HCT116 (cell line): ENCODE data around the gene ABTB2. TPM values are rescaled to one million over a fixed set of nuclear protein-coding genes. Genes with fewer than 3 reads are reported as not detected.

Experiments
- ATAC-seq: fragments of 200-7000 bp; cut with Tn5 transposase; 2 replicates; pipeline ENCODE4 v1.9.1; 2020; ENCODE audit warnings: mild to moderate bottlenecking, moderate library complexity
- BruUV-seq: library from RNA; stranded (reverse); fragments of 400-500 nt; replicated peaks from 2 replicates; lab custom pipeline; 2021; lab: Mats Ljungman, UMichigan
- CTCF ChIA-PET: fragments of 300-600 bp; sonication (Branson Sonifier 250); formaldehyde crosslinking; loops from one replicate; lab custom pipeline; 2021; ENCODE audit warnings: antibody characterized with exemption; lab: Charles Lee
- POLR2A ChIA-PET: fragments of 300-600, 350-600 bp; sonication (Branson Sonifier 250); formaldehyde crosslinking; loops from one replicate; lab custom pipeline; 2021; ENCODE audit warnings: antibody characterized with exemption; lab: Charles Lee
- RAD21 ChIA-PET, 2 experiments: fragments of 300-600 bp; sonication (Branson Sonifier 250); formaldehyde crosslinking; loops; one replicate each; lab custom pipeline; 2023; ENCODE audit warnings: low total read pairs in 2 of 2; ENCODE audit not compliant: uncharacterized antibody in 2 of 2, unreplicated experiment in 2 of 2, low non-redundant PET in 1 of 2; lab: Charles Lee
- DNase-seq: peaks from one replicate; pipeline ENCODE4 v3.0.0-alpha.2; 2010; ENCODE audit warnings: low read depth, low spot score
- H2AFZ ChIP-seq: fragments of 200-600 bp; shearing (Covaris generic), sonication (generic); 2 replicates; pipeline ENCODE4 v1.6.1; 2017; ENCODE audit warnings: low read depth, mixed run types, mixed read lengths, antibody characterized with exemption, low read length; ENCODE audit not compliant: poor library complexity, severe bottlenecking
- H3K27ac ChIP-seq: 2 replicates; pipeline ENCODE4 v1.5.1; 2012; ENCODE audit warnings: low read depth, low read length
- H3K27me3 ChIP-seq: fragments of 200-600 bp; sonication (generic); 2 replicates; pipeline ENCODE4 v1.6.1; 2016; ENCODE audit warnings: mixed run types, low read length, mixed read lengths; ENCODE audit not compliant: insufficient read depth
- H3K36me3 ChIP-seq, 2 experiments: fragments of 200-500 bp in 1 of 2; fragments of 200-600 bp in 1 of 2; sonication (Bioruptor generic) in 1 of 2; sonication (generic) in 1 of 2; 2 replicates each; pipeline versions ENCODE4 v1.5.1 to v1.6.1; 2014 to 2016; ENCODE audit warnings: low read length in 2 of 2, inconsistent platforms in 1 of 2, mixed read lengths in 1 of 2, mixed run types in 1 of 2; ENCODE audit not compliant: insufficient read depth in 2 of 2, control insufficient read depth in 1 of 2
- H3K4me1 ChIP-seq, 2 experiments: fragments of 200-600 bp in 1 of 2; sonication (generic) in 1 of 2; 2 replicates each; pipeline versions ENCODE4 v1.5.1 to v1.6.1; 2012 to 2017; ENCODE audit warnings: low read length in 2 of 2, inconsistent platforms in 1 of 2, mild to moderate bottlenecking in 1 of 2, mixed read lengths in 1 of 2, mixed run types in 1 of 2, moderate library complexity in 1 of 2; ENCODE audit not compliant: insufficient read depth in 2 of 2, control insufficient read depth in 1 of 2
- H3K4me2 ChIP-seq: fragments of 200-600 bp; sonication (generic); 2 replicates; pipeline ENCODE4 v1.6.1; 2017; ENCODE audit warnings: mixed run types, low read length, mixed read lengths
- H3K4me3 ChIP-seq, 2 experiments: fragments of 200-600 bp in 1 of 2; sonication (generic) in 1 of 2; replicated peaks in 1 of 2; 2 replicates each; pipeline ENCODE4 v1.5.1; 2011 to 2016; ENCODE audit warnings: low read length in 2 of 2, control low read depth in 1 of 2, low read depth in 1 of 2, mild to moderate bottlenecking in 1 of 2, mixed read lengths in 1 of 2, mixed run types in 1 of 2
- H3K79me2 ChIP-seq: fragments of 200-600 bp; sonication (generic); 2 replicates; pipeline ENCODE4 v1.6.1; 2017; ENCODE audit warnings: mild to moderate bottlenecking, mixed run types, low read length, moderate library complexity, mixed read lengths; ENCODE audit not compliant: insufficient read depth
- H3K9ac ChIP-seq: fragments of 200-600 bp; sonication (generic); 2 replicates; pipeline ENCODE4 v1.6.1; 2016; ENCODE audit warnings: low read length, mixed read lengths
- H3K9me2 ChIP-seq: fragments of 200-600 bp; sonication (generic), shearing (Covaris generic); 2 replicates; pipeline ENCODE4 v1.6.1; 2017; ENCODE audit warnings: mixed run types, mild to moderate bottlenecking, moderate library complexity; ENCODE audit not compliant: insufficient read depth
- H3K9me3 ChIP-seq, 2 experiments: fragments of 200-500 bp in 1 of 2; fragments of 200-600 bp in 1 of 2; sonication (Bioruptor generic) in 1 of 2; sonication (generic) in 1 of 2; 2 replicates each; pipeline ENCODE4 v1.6.1; 2014 to 2017; ENCODE audit warnings: low read length in 2 of 2, mixed read lengths in 2 of 2, inconsistent platforms in 1 of 2, low read depth in 1 of 2, mild to moderate bottlenecking in 1 of 2, mixed run types in 1 of 2, moderate library complexity in 1 of 2; ENCODE audit not compliant: control insufficient read depth in 1 of 2, insufficient read depth in 1 of 2
- H4K20me1 ChIP-seq: fragments of 200-600 bp; sonication (generic), shearing (Covaris generic); 2 replicates; pipeline ENCODE4 v1.6.1; 2017; ENCODE audit warnings: mixed run types, mild to moderate bottlenecking, moderate library complexity; ENCODE audit not compliant: insufficient read depth
- CEBPB ChIP-seq: IDR thresholded peaks from 2 replicates; pipeline ENCODE4 v1.6.1; 2012; ENCODE audit warnings: low read depth
- EGR1 ChIP-seq: IDR thresholded peaks from 2 replicates; pipeline ENCODE4 v1.6.1; 2012; ENCODE audit warnings: low read depth
- EZH2phosphoT487 ChIP-seq: fragments of 200-600 bp; IDR thresholded peaks from 2 replicates; pipeline ENCODE4 v1.6.1; 2018; ENCODE audit warnings: antibody characterized with exemption, borderline replicate concordance
- FOSL1 ChIP-seq: IDR thresholded peaks from 2 replicates; pipeline ENCODE4 v1.6.1; 2012; ENCODE audit warnings: low read depth
- JUND ChIP-seq: IDR thresholded peaks from 2 replicates; pipeline ENCODE4 v1.6.1; 2012
- MAX ChIP-seq: IDR thresholded peaks from 2 replicates; pipeline ENCODE4 v1.6.1; 2012
- POLR2AphosphoS5 ChIP-seq: IDR thresholded peaks from 2 replicates; pipeline ENCODE4 v1.6.1; 2011; ENCODE audit warnings: mild to moderate bottlenecking, low read depth, low read length, moderate library complexity
- REST ChIP-seq: IDR thresholded peaks from 2 replicates; pipeline ENCODE4 v1.6.1; 2012; ENCODE audit warnings: low read depth
- SIN3A ChIP-seq: IDR thresholded peaks from 2 replicates; pipeline ENCODE4 v1.6.1; 2012; ENCODE audit warnings: low read depth
- SP1 ChIP-seq: IDR thresholded peaks from 2 replicates; pipeline ENCODE4 v1.6.1; 2012; ENCODE audit warnings: low read depth
- TCF7L2 ChIP-seq: IDR thresholded peaks from 2 replicates; pipeline ENCODE4 v1.7.0; 2011; ENCODE audit warnings: borderline replicate concordance, inconsistent platforms; ENCODE audit not compliant: insufficient read depth, insufficient read length; ENCODE audit errors: extremely low read depth
- YY1 ChIP-seq: IDR thresholded peaks from 2 replicates; pipeline ENCODE4 v1.6.1; 2011; ENCODE audit warnings: low read length, low read depth, moderate library complexity, mild to moderate bottlenecking; ENCODE audit not compliant: insufficient replicate concordance; ENCODE audit errors: extremely low read depth
- ZBTB33 ChIP-seq: IDR thresholded peaks from 2 replicates; pipeline ENCODE4 v1.6.1; 2011; ENCODE audit warnings: mild to moderate bottlenecking, low read length, moderate library complexity; ENCODE audit not compliant: insufficient replicate concordance; ENCODE audit errors: extremely low read depth
- ZFX ChIP-seq: fragments of 450-650 bp; IDR thresholded peaks from 2 replicates; pipeline ENCODE4 v1.6.1; 2017
- ZNF274 ChIP-seq: fragments of 200-500 bp; sonication (Bioruptor generic); IDR thresholded peaks from 2 replicates; pipeline ENCODE4 v1.6.1; 2014; ENCODE audit warnings: mild to moderate bottlenecking, low read depth, low read length, inconsistent platforms
- intact Hi-C: fragments of 100-400 bp; cut with micrococcal nuclease; formaldehyde crosslinking; loops from 2 replicates; pipeline ENCODE4 v1.10.0; 2022
- total RNA-seq: library from RNA; stranded (reverse); gene quantifications from one replicate; pipeline ENCODE4 v1.2.1, GENCODE V29; 2021; ENCODE audit not compliant: unreplicated experiment

ABTB2 gene
- total RNA-seq, 1 experiment from 2014 or later = 6.8 TPM

- Histone ChIP-seq H3K79me2 (no peaks in the 10 kb centered on the region), H3K27ac (no peak overlapping the region), H4K20me1 (no peaks in the 10 kb centered on the region), H3K4me2 (no peak overlapping the region), H3K9ac (no peak overlapping the region), H3K4me3 (no peak overlapping the region), H3K4me1 (peaks cover 0 to 9% of the 10 kb centered on the region in 2 experiments; a peak in 2 of 4 replicates), H3K27me3 (no peaks in the 10 kb centered on the region), H3K36me3 (no peaks in the 10 kb centered on the region), H3K9me3 (no peaks in the 10 kb centered on the region), H3K9me2 (no peaks in the 10 kb centered on the region), H2AFZ (no peak overlapping the region)
- BruUV-seq = no TSS peak
- DNase-seq = no peak
- CTCF ChIA-PET = no interaction called here
- intact Hi-C loops = no loop called here
- no peak for ATAC-seq
- POLR2A ChIA-PET = no interaction called here
- RAD21 ChIA-PET = no interaction called here
- TF ChIP-seq ZBTB33 (no peak), ZNF274 (no peak), SP1 (no peak), EZH2phosphoT487 (no peak), POLR2AphosphoS5 (no peak), MAX (no peak), EGR1 (no peak), TCF7L2 (no peak), CEBPB (no peak), YY1 (no peak), REST (no peak), FOSL1 (no peak), JUND (no peak), SIN3A (no peak), ZFX (no peak)
- TF ChIP-seq, all 23 proteins: peak for 0
Observed at GRCh38 chr11:34165121-34165520, 192.7 kb downstream of the ABTB2 start.
